ENCODE measurements around the gene CD180.

DNA sequence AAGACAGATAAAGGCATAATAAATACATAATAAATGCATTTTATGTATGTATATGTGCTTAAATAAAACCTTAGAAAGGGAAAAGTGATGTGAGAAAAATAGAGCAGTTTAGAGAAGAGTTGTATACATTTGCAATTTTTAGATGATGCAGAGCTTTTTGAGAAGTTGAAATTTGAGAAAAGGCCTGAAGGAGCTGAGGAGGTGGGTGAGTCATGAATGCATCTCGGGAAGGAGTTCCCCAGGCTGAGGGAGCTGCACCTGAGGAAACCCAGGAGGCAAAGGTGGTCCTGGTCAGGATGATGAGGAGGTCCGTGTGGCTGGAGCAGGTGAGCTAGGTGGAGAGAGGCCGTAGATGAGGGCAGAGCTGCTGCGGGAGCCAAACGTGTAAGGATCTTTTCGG is 17.4 kb upstream of the CD180 start:
- TF ChIP-seq, protein P1, sequence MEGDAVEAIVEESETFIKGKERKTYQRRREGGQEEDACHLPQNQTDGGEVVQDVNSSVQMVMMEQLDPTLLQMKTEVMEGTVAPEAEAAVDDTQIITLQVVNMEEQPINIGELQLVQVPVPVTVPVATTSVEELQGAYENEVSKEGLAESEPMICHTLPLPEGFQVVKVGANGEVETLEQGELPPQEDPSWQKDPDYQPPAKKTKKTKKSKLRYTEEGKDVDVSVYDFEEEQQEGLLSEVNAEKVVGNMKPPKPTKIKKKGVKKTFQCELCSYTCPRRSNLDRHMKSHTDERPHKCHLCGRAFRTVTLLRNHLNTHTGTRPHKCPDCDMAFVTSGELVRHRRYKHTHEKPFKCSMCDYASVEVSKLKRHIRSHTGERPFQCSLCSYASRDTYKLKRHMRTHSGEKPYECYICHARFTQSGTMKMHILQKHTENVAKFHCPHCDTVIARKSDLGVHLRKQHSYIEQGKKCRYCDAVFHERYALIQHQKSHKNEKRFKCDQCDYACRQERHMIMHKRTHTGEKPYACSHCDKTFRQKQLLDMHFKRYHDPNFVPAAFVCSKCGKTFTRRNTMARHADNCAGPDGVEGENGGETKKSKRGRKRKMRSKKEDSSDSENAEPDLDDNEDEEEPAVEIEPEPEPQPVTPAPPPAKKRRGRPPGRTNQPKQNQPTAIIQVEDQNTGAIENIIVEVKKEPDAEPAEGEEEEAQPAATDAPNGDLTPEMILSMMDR (IDR thresholded peaks at IDR 0.05; ENCODE audit: low read length), result no peak
- no peak for TF ChIP-seq EZH2phosphoT487 (IDR thresholded peaks at IDR 0.05; ENCODE audit: low read length)

Data from MM.1S (cell line).